ENCODE measurements around the gene DDR1. TPM values are rescaled to one million over a fixed set of nuclear protein-coding genes. Genes with fewer than 3 reads are reported as not detected.

The DDR1 gene
- total RNA-seq, 1 donor from 2014 or later, result 120 TPM

GRCh38 chr6:30889496-30889885 lies 5.2 kb downstream of the DDR1 start:
- no peak overlapping the region for H3K4me3 Mint-ChIP-seq (ENCODE audit: unreplicated experiment)
- H3K36me3 Mint-ChIP-seq (ENCODE audit: unreplicated experiment), result peaks cover 5% of the 10 kb centered on the region
- DNase-seq, result no peak
- H3K27ac Mint-ChIP-seq (ENCODE audit: unreplicated experiment), result no peak overlapping the region
- peaks cover 26% of the 10 kb centered on the region for H3K4me1 Mint-ChIP-seq (ENCODE audit: low read depth, unreplicated experiment)
- no peak for TF ChIP-seq CTCF (IDR thresholded peaks at IDR 0.05; ENCODE audit: partially characterized antibody, unreplicated experiment)
- peaks cover 19% of the 10 kb centered on the region for H3K27me3 Mint-ChIP-seq (ENCODE audit: unreplicated experiment)
- peaks cover 12% of the 10 kb centered on the region for H3K9me3 Mint-ChIP-seq (ENCODE audit: unreplicated experiment)

- Mint-ChIP-seq H3K4me3 (ENCODE audit: unreplicated experiment) (no peak overlapping the region), H3K9me3 (ENCODE audit: unreplicated experiment) (peaks cover 13% of the 10 kb centered on the region), H3K4me1 (ENCODE audit: low read depth, unreplicated experiment) (peaks cover 32% of the 10 kb centered on the region), H3K27me3 (ENCODE audit: unreplicated experiment) (peaks cover 23% of the 10 kb centered on the region), H3K36me3 (ENCODE audit: unreplicated experiment) (peaks cover 11% of the 10 kb centered on the region), H3K27ac (ENCODE audit: unreplicated experiment) (peak overlapping the region; percentile 28)
- no peak for TF ChIP-seq CTCF (IDR thresholded peaks at IDR 0.05; ENCODE audit: partially characterized antibody, unreplicated experiment)
- DNase-seq, result no peak
These were observed 5.8 kb downstream of the DDR1 start for GRCh38 chr6:30889921-30890645.

- Mint-ChIP-seq H3K27me3 (ENCODE audit: unreplicated experiment) (peaks cover 22% of the 10 kb centered on the region), H3K27ac (ENCODE audit: unreplicated experiment) (no peak overlapping the region), H3K4me3 (ENCODE audit: unreplicated experiment) (no peak overlapping the region), H3K4me1 (ENCODE audit: low read depth, unreplicated experiment) (peaks cover 27% of the 10 kb centered on the region), H3K9me3 (ENCODE audit: unreplicated experiment) (peaks cover 8% of the 10 kb centered on the region), H3K36me3 (ENCODE audit: unreplicated experiment) (peaks cover 12% of the 10 kb centered on the region)
- no peak for DNase-seq
- TF ChIP-seq CTCF (IDR thresholded peaks at IDR 0.05; ENCODE audit: partially characterized antibody, unreplicated experiment), result no peak
These were observed 6.5 kb downstream of the DDR1 start for GRCh38 chr6:30890646-30891449.

- Mint-ChIP-seq H3K9me3 (ENCODE audit: unreplicated experiment) (peaks cover 8% of the 10 kb centered on the region), H3K27me3 (ENCODE audit: unreplicated experiment) (peaks cover 20% of the 10 kb centered on the region), H3K4me1 (ENCODE audit: low read depth, unreplicated experiment) (peaks cover 24% of the 10 kb centered on the region), H3K36me3 (ENCODE audit: unreplicated experiment) (peaks cover 12% of the 10 kb centered on the region), H3K4me3 (ENCODE audit: unreplicated experiment) (no peak overlapping the region), H3K27ac (ENCODE audit: unreplicated experiment) (no peak overlapping the region)
- DNase-seq, result no peak
- no peak for TF ChIP-seq CTCF (IDR thresholded peaks at IDR 0.05; ENCODE audit: partially characterized antibody, unreplicated experiment)
These were observed 7.1 kb downstream of the DDR1 start for GRCh38 chr6:30891450-30891723.
